ENCODE results near the gene TMEM269. TPM values are rescaled to one million over a fixed set of nuclear protein-coding genes. Genes with fewer than 3 reads are reported as not detected.

Gene TMEM269
- total RNA-seq, 3 donors from 2014 or later: not detected

DNA sequence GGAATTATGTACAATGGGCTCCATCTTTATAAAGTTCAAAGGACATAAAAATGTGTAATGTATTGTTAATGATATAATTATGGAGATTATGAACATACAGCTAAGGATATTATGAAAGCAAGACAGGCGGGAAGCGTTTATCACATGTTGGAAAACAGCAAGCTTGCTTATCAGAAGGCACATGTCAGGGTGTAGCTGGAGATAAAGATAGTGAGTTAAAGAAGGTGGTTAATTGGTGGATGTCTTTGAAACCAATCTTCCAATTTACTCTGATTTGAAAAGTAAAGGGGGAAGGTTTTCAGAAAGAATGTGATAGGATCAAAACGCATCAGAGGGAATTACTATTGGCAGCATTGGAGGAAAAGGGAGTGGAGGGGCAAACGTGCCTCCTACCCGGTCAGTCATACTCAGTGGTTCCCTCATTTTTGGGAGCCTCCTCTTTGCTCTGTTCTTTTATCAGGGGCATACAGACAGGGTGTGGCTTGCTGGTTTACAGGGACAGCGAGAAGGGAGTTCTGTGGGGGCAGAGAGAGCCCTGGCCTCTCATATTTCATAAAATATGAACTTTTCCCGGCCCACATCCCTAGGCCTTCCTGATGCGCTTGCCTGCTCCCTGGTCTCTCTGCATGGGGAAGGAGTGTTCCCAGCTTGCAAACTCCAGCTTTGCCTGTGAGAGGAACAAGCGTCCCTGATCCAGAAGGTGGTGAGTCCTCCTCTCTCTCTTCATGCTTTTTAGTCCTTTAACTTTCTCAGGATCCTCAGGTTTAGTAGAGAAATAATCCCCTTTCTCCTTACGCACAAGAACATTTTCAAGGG is 40.5 kb downstream of the TMEM269 start:
- no peaks in the 10 kb centered on the region for H3K9me3 ChIP-seq
- H3K4me1 ChIP-seq (ENCODE audit: low read depth): no peaks in the 10 kb centered on the region
- TF ChIP-seq, protein P1, sequence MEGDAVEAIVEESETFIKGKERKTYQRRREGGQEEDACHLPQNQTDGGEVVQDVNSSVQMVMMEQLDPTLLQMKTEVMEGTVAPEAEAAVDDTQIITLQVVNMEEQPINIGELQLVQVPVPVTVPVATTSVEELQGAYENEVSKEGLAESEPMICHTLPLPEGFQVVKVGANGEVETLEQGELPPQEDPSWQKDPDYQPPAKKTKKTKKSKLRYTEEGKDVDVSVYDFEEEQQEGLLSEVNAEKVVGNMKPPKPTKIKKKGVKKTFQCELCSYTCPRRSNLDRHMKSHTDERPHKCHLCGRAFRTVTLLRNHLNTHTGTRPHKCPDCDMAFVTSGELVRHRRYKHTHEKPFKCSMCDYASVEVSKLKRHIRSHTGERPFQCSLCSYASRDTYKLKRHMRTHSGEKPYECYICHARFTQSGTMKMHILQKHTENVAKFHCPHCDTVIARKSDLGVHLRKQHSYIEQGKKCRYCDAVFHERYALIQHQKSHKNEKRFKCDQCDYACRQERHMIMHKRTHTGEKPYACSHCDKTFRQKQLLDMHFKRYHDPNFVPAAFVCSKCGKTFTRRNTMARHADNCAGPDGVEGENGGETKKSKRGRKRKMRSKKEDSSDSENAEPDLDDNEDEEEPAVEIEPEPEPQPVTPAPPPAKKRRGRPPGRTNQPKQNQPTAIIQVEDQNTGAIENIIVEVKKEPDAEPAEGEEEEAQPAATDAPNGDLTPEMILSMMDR (IDR thresholded peaks at IDR 0.05): no peak
- DNase-seq (no peak), ATAC-seq (no peak)
- H3K4me3 ChIP-seq: no peak overlapping the region
- H3K36me3 ChIP-seq (ENCODE audit: low read depth): no peaks in the 10 kb centered on the region
- intact Hi-C loops (cut with DNase I, micrococcal nuclease): no loop called here

DNA sequence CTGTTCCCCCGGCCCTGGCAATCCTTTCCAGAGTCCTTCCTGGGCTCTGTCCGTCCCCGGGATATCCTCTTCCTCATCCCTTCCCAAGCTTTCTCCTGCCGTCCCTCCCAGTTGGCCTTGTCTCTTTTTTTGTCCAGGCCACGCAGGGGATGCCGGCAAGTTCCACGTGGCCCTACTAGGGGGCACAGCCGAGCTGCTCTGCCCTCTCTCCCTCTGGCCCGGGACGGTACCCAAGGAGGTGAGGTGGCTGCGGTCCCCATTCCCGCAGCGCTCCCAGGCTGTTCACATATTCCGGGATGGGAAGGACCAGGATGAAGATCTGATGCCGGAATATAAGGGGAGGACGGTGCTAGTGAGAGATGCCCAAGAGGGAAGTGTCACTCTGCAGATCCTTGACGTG is 45.8 kb downstream of the TMEM269 start:
- H3K36me3 ChIP-seq (ENCODE audit: low read depth): no peaks in the 10 kb centered on the region
- DNase-seq (no peak), ATAC-seq (no peak)
- TF ChIP-seq, protein P1 (IDR thresholded peaks at IDR 0.05): no peak
- intact Hi-C loops (cut with DNase I, micrococcal nuclease): no loop called here
- H3K4me1 ChIP-seq (ENCODE audit: low read depth): no peaks in the 10 kb centered on the region
- no peak overlapping the region for H3K4me3 ChIP-seq
- H3K9me3 ChIP-seq: no peaks in the 10 kb centered on the region

DNA sequence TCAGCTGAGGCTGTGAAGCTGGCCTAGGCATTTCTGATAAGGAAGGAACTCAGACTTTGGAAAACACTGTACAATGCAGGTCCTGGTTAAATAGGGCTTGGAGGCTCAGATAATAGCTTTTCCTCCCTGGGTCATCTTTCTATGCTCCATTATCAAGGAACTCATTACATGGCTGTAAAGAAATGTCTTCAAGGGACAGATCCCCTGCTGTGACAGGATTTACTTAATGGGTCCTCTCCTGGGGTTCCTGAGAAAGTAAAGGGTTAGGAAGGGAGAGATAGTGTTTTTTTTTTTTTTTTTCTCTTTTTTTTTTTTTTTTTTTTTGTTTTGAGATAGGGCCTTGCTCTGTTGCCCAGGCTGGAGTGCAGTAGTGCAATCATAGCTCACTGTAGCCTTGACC is 46.5 kb downstream of the TMEM269 start:
- Histone ChIP-seq H3K4me3 (no peak overlapping the region), H3K36me3 (ENCODE audit: low read depth) (no peaks in the 10 kb centered on the region), H3K9me3 (no peaks in the 10 kb centered on the region), H3K4me1 (ENCODE audit: low read depth) (no peaks in the 10 kb centered on the region)
- DNase-seq: no peak
- ATAC-seq: no peak
- TF ChIP-seq, protein P1 (IDR thresholded peaks at IDR 0.05): no peak
- intact Hi-C loops (cut with DNase I, micrococcal nuclease): no loop called here

DNA sequence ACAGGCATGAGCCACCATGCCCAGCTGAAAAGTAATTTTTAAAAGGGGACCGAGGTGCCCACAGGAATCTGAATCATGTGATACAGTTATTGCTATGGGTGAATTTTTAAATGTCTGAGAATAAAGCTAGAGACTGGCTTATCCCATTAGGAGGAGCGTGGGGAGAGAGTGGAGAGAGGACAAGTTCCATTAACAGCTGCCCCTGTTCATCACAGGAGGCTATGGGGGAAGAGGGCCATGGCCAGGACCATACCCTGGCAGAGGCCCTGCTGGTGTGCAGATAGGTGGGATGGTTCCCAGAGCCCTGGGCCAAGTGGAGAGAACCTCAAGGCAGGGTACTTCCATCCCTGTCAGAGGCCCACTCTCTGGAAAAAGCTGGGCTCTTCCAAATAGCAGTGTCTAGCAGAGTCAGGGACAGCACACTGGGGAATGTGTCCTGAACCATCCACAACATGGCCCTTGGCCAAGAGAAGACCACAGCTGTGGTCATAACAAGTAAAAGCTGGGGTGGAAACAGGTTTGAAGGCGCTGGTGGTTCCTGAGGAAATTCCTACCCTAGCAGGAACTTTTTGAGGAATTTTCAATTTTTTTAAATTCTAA is 48.0 kb downstream of the TMEM269 start:
- TF ChIP-seq, protein P1 (IDR thresholded peaks at IDR 0.05): no peak
- Histone ChIP-seq H3K4me3 (no peak overlapping the region), H3K4me1 (ENCODE audit: low read depth) (no peaks in the 10 kb centered on the region), H3K9me3 (no peaks in the 10 kb centered on the region), H3K36me3 (ENCODE audit: low read depth) (no peaks in the 10 kb centered on the region)
- intact Hi-C loops (cut with DNase I, micrococcal nuclease): no loop called here
- DNase-seq (no peak), ATAC-seq (no peak)

DNA sequence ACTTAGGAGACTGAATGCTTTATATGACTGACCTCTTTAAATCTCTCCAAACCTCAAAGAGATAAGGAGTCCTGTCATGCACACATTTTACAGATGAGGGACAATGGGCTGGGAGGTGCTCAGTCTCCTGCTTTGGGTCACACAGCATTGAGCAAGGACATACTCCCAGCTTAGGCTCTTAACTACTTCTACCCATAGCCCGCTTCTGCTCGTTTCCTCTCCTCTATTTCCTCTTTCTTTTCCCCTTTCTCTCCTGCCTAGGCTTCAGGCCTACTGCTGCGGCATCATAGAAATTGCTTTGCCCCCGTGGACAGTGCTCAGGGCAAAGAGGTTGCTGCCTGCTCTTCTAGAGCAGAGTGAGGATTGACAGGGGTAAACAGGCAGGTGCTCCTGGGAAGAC is 49.2 kb downstream of the TMEM269 start:
- intact Hi-C loops (cut with DNase I, micrococcal nuclease): no loop called here
- H3K4me3 ChIP-seq: no peak overlapping the region
- ATAC-seq (no peak), DNase-seq (no peak)
- no peaks in the 10 kb centered on the region for H3K36me3 ChIP-seq (ENCODE audit: low read depth)
- no peaks in the 10 kb centered on the region for H3K4me1 ChIP-seq (ENCODE audit: low read depth)
- TF ChIP-seq, protein P1 (IDR thresholded peaks at IDR 0.05): no peak
- H3K9me3 ChIP-seq: no peaks in the 10 kb centered on the region
